GM12875 (cell line): Measurements from ENCODE around the gene SPAG8.
A peak's percentile ranks its signal among the peaks of the same experiment; 100 is the strongest.

Source experiments
- H3K4me3 ChIP-seq: one replicate; pipeline ENCODE4 v1.5.1; 2011; ENCODE audit warnings: low read depth, low read length, control low read depth
- CTCF ChIP-seq: IDR thresholded peaks from 2 replicates; pipeline ENCODE4 v1.5.1; 2011; ENCODE audit warnings: low read depth, mild to moderate bottlenecking, control low read depth, inconsistent platforms, low read length, moderate library complexity, borderline replicate concordance; ENCODE audit not compliant: insufficient read depth

Gene SPAG8

GRCh38 chr9:35836595-35836994 is 24.5 kb upstream of the SPAG8 start:
- H3K4me3 ChIP-seq, result no peak overlapping the region
- TF ChIP-seq CTCF, result no peak

GRCh38 chr9:35835766-35836165 is 23.7 kb upstream of the SPAG8 start:
- no peak for TF ChIP-seq CTCF
- H3K4me3 ChIP-seq, result no peak overlapping the region

GRCh38 chr9:35835216-35835632 is 23.2 kb upstream of the SPAG8 start:
- no peak overlapping the region for H3K4me3 ChIP-seq
- TF ChIP-seq CTCF, result peak; percentile 25; the same call in 1 of the 2 replicates

GRCh38 chr9:35834260-35835215 is 22.5 kb upstream of the SPAG8 start:
- no peak overlapping the region for H3K4me3 ChIP-seq
- TF ChIP-seq CTCF, result no peak

GRCh38 chr9:35832814-35833213 is 20.8 kb upstream of the SPAG8 start:
- H3K4me3 ChIP-seq, result no peak overlapping the region
- TF ChIP-seq CTCF, result no peak

- TF ChIP-seq CTCF, result no peak
- no peak overlapping the region for H3K4me3 ChIP-seq
These were observed 19.0 kb upstream of the SPAG8 start for GRCh38 chr9:35831040-35831439.

GRCh38 chr9:35829764-35830096 is 17.7 kb upstream of the SPAG8 start:
- TF ChIP-seq CTCF, result no peak
- peak overlapping the region; percentile 61 for H3K4me3 ChIP-seq
